CD4-positive, alpha-beta T cell treated with Interleukin-10 for 1 hour (primary cell): ENCODE data around the gene DUSP23.
A peak's percentile ranks its signal among the peaks of the same experiment; 100 is the strongest.

Source experiments
- DNase-seq: peaks from one replicate; pipeline ENCODE4 v3.0.0-alpha.2; 2020

Gene DUSP23

GRCh38 chr1:159828581-159829272 is 48.0 kb downstream of the DUSP23 start:
- no peak for DNase-seq

- peak; percentile 4 for DNase-seq
Measured at GRCh38 chr1:159829273-159829634, 48.5 kb downstream of the DUSP23 start.

GRCh38 chr1:159829822-159830465 is 49.2 kb downstream of the DUSP23 start:
- no peak for DNase-seq

- DNase-seq, result no peak
Measured at GRCh38 chr1:159830722-159831121, 50.0 kb downstream of the DUSP23 start.

- no peak for DNase-seq
Measured at GRCh38 chr1:159831412-159832141, 50.8 kb downstream of the DUSP23 start.
